ENCODE measurements around the gene AP1G2. TPM values are rescaled to one million over a fixed set of nuclear protein-coding genes. Genes with fewer than 3 reads are reported as not detected.
"Not testable (repeated sequence)": the region's sequence is repeated elsewhere in the genome, so short reads cannot be mapped to it uniquely, and the experiment has no call there.

AP1G2 gene
- total and polyA plus RNA-seq, 2 donors: 55.0 to 313 TPM

- Histone ChIP-seq H3K27me3 (ENCODE audit: control insufficient read depth in 2 of 2, insufficient read depth in 1 of 2, low read length in 1 of 2) (no peaks in the 10 kb centered on the region), H3K4me1 (ENCODE audit: control insufficient read depth in 2 of 2, insufficient read depth in 2 of 2, low read length in 2 of 2) (peaks cover 0 to 14% of the 10 kb centered on the region in 2 donors), H3K27ac (ENCODE audit: low read depth in 1 of 2, low read length in 1 of 2) (peak overlapping the region; percentile 37 to 61), H3K36me3 (ENCODE audit: control insufficient read depth in 2 of 2, insufficient read depth in 2 of 2, low read length in 1 of 2) (no peaks in the 10 kb centered on the region), H3K4me3 (ENCODE audit: low read length in 2 of 2) (no peak overlapping the region), H3K9me3 (ENCODE audit: control insufficient read depth in 2 of 2, insufficient read depth in 1 of 2, low read length in 1 of 2) (no peaks in the 10 kb centered on the region)
- whole genome bisulfite sequencing: 12% methylated on average over 2 of the region's 2 CpGs
- peak in 2 of 9 donors; percentile 2 to 47 for DNase-seq (ENCODE audit: low read depth in 6 of 9, low spot score in 9 of 9)
Measured at GRCh38 chr14:23610090-23610814, 42.7 kb upstream of the AP1G2 start.

- not testable (repeated sequence) for H3K36me3 ChIP-seq (ENCODE audit: control insufficient read depth in 2 of 2, insufficient read depth in 2 of 2, low read length in 1 of 2); H3K27ac ChIP-seq (ENCODE audit: low read depth in 1 of 2, low read length in 1 of 2); H3K4me3 ChIP-seq (ENCODE audit: low read length in 2 of 2); DNase-seq (ENCODE audit: low read depth in 6 of 9, low spot score in 9 of 9); H3K27me3 ChIP-seq (ENCODE audit: control insufficient read depth in 2 of 2, insufficient read depth in 1 of 2, low read length in 1 of 2); H3K9me3 ChIP-seq (ENCODE audit: control insufficient read depth in 2 of 2, insufficient read depth in 1 of 2, low read length in 1 of 2)
- WGBS: 75% methylated on average over 7 of the region's 7 CpGs
- H3K4me1 ChIP-seq (ENCODE audit: control insufficient read depth in 2 of 2, insufficient read depth in 2 of 2, low read length in 2 of 2): peaks cover 0 to 14% of the 10 kb centered on the region in 2 donors
Measured at GRCh38 chr14:23609411-23610089, 42.0 kb upstream of the AP1G2 start.

GRCh38 chr14:23609001-23609400 lies 41.4 kb upstream of the AP1G2 start:
- no peak for DNase-seq (ENCODE audit: low read depth in 6 of 9, low spot score in 9 of 9)
- no peak overlapping the region for H3K4me3 ChIP-seq (ENCODE audit: low read length in 2 of 2)
- H3K27me3 ChIP-seq (ENCODE audit: control insufficient read depth in 2 of 2, insufficient read depth in 1 of 2, low read length in 1 of 2): no peaks in the 10 kb centered on the region
- peaks cover 0 to 14% of the 10 kb centered on the region in 2 donors for H3K4me1 ChIP-seq (ENCODE audit: control insufficient read depth in 2 of 2, insufficient read depth in 2 of 2, low read length in 2 of 2)
- H3K27ac ChIP-seq (ENCODE audit: low read depth in 1 of 2, low read length in 1 of 2): no peak overlapping the region
- WGBS: 93% methylated on average over 3 of the region's 3 CpGs
- H3K9me3 ChIP-seq (ENCODE audit: control insufficient read depth in 2 of 2, insufficient read depth in 1 of 2, low read length in 1 of 2): no peaks in the 10 kb centered on the region
- H3K36me3 ChIP-seq (ENCODE audit: control insufficient read depth in 2 of 2, insufficient read depth in 2 of 2, low read length in 1 of 2): no peaks in the 10 kb centered on the region

DNA sequence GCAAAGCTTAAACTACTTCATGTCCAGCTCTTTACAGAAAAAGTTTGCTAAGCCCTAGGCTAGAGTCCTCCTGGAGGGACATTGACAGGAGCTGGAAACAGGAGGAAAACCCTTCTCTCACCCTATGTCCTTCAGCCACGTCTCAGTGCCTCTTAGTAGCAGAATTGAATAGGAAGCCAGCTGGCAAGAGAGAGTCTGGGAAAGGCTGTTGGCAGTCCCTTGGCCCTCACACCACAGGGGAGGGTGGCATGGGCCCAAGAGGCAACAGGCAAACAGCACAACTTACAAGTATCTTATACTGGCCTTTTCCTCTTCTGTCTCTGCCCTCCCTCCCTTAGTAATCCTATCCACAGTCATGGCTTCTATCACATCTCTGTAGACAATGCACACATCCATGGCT lies 40.9 kb upstream of the AP1G2 start:
- H3K9me3 ChIP-seq (ENCODE audit: control insufficient read depth in 2 of 2, insufficient read depth in 1 of 2, low read length in 1 of 2): no peaks in the 10 kb centered on the region
- H3K27ac ChIP-seq (ENCODE audit: low read depth in 1 of 2, low read length in 1 of 2): no peak overlapping the region
- no peak overlapping the region for H3K4me3 ChIP-seq (ENCODE audit: low read length in 2 of 2)
- DNase-seq (ENCODE audit: low read depth in 6 of 9, low spot score in 9 of 9): no peak
- H3K4me1 ChIP-seq (ENCODE audit: control insufficient read depth in 2 of 2, insufficient read depth in 2 of 2, low read length in 2 of 2): peaks cover 0 to 14% of the 10 kb centered on the region in 2 donors
- no peaks in the 10 kb centered on the region for H3K36me3 ChIP-seq (ENCODE audit: control insufficient read depth in 2 of 2, insufficient read depth in 2 of 2, low read length in 1 of 2)
- no peaks in the 10 kb centered on the region for H3K27me3 ChIP-seq (ENCODE audit: control insufficient read depth in 2 of 2, insufficient read depth in 1 of 2, low read length in 1 of 2)
- 93% methylated on average over 1 of the region's 1 CpG for WGBS

DNA sequence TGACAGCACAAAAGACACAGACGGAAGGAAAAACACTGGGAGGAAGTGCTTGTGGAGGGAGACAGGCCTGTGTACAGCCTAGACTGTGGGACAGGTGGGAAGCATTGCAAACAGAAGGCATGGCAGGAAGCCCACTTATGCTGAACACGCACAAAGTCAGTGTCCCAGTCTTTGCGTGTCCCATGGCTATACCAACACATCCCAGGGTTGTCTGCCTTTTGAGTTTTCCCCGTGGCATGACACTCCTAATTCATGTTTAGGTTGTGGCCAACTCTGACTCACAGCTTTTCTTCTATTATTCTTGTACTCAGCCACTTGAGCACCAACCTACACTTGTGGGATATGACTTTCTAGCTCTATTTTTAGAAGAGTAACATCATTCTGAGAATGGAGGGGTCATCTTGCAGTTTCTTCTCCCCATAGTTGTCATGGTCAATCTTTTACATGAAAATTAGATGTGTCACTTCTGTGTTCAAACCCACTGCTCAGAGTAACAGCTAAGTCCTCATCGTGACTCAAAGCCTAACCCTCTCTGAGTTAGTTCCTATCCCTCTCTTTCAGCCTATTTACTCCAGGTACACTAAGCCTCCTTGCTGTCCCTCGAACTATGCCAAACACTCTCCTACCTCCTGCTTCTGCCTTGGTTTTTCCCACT lies 38.5 kb upstream of the AP1G2 start:
- Histone ChIP-seq H3K27ac (ENCODE audit: low read depth in 1 of 2, low read length in 1 of 2) (no peak overlapping the region), H3K4me1 (ENCODE audit: control insufficient read depth in 2 of 2, insufficient read depth in 2 of 2, low read length in 2 of 2) (peaks cover 0 to 12% of the 10 kb centered on the region in 2 donors), H3K9me3 (ENCODE audit: control insufficient read depth in 2 of 2, insufficient read depth in 1 of 2, low read length in 1 of 2) (no peaks in the 10 kb centered on the region), H3K4me3 (ENCODE audit: low read length in 2 of 2) (no peak overlapping the region), H3K36me3 (ENCODE audit: control insufficient read depth in 2 of 2, insufficient read depth in 2 of 2, low read length in 1 of 2) (no peaks in the 10 kb centered on the region), H3K27me3 (ENCODE audit: control insufficient read depth in 2 of 2, insufficient read depth in 1 of 2, low read length in 1 of 2) (no peaks in the 10 kb centered on the region)
- no peak for DNase-seq (ENCODE audit: low read depth in 6 of 9, low spot score in 9 of 9)
- WGBS: 83% methylated on average over 6 of the region's 6 CpGs

DNA sequence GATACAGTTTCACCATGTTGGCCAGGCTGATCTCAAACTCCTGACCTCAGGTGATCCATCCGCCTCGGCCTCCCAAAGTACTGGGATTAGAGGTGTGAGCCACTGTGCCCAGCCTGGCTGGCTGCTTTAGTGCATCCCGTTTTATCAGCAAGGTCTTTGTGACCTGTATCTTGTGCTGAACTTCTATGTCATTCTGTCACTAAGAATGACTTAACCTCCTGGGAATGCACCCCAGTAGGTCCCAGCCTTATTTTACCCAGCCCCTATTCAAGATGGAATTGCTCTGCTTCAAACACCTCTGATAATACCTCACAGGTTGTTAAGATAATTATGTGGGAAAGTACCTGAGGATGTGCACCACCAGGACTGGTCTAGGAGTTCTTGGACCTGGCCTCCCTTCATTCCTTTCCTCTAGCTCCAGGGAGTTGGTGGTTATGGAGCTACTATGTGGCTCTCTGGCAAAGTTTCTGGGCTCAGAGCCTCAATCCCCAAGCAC lies 37.1 kb upstream of the AP1G2 start:
- Histone ChIP-seq H3K9me3 (ENCODE audit: control insufficient read depth in 2 of 2, insufficient read depth in 1 of 2, low read length in 1 of 2) (no peaks in the 10 kb centered on the region), H3K4me1 (ENCODE audit: control insufficient read depth in 2 of 2, insufficient read depth in 2 of 2, low read length in 2 of 2) (peaks cover 0 to 1% of the 10 kb centered on the region in 2 donors), H3K27ac (ENCODE audit: low read depth in 1 of 2, low read length in 1 of 2) (no peak overlapping the region), H3K4me3 (ENCODE audit: low read length in 2 of 2) (no peak overlapping the region), H3K36me3 (ENCODE audit: control insufficient read depth in 2 of 2, insufficient read depth in 2 of 2, low read length in 1 of 2) (no peaks in the 10 kb centered on the region), H3K27me3 (ENCODE audit: control insufficient read depth in 2 of 2, insufficient read depth in 1 of 2, low read length in 1 of 2) (no peaks in the 10 kb centered on the region)
- DNase-seq (ENCODE audit: low read depth in 6 of 9, low spot score in 9 of 9): no peak
- 82% methylated on average over 3 of the region's 3 CpGs for WGBS

DNA sequence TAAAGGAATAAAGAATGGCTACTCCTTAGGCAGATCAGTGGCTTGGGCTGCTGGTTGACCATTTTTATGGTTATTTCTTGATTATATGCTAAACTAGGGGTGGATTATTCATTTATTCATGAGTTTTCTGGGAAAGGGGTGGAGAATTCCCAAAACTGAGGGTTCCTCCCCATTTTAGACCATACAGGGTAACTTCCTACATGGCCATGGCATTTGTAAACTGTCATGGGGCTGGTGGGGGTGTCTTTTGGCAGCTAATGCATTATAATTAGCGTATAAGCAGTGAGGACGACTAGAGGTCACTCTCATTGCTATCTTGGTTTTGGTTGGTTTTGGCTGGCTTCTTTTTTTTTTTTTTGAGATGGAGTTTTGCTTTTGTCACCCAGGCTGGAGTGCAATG lies 36.6 kb upstream of the AP1G2 start:
- H3K27ac ChIP-seq (ENCODE audit: low read depth in 1 of 2, low read length in 1 of 2): no peak overlapping the region
- H3K27me3 ChIP-seq (ENCODE audit: control insufficient read depth in 2 of 2, insufficient read depth in 1 of 2, low read length in 1 of 2): no peaks in the 10 kb centered on the region
- H3K9me3 ChIP-seq (ENCODE audit: control insufficient read depth in 2 of 2, insufficient read depth in 1 of 2, low read length in 1 of 2): no peaks in the 10 kb centered on the region
- DNase-seq (ENCODE audit: low read depth in 6 of 9, low spot score in 9 of 9): no peak
- H3K4me3 ChIP-seq (ENCODE audit: low read length in 2 of 2): no peak overlapping the region
- H3K4me1 ChIP-seq (ENCODE audit: control insufficient read depth in 2 of 2, insufficient read depth in 2 of 2, low read length in 2 of 2): no peaks in the 10 kb centered on the region
- 97% methylated on average over 2 of the region's 2 CpGs for WGBS
- no peaks in the 10 kb centered on the region for H3K36me3 ChIP-seq (ENCODE audit: control insufficient read depth in 2 of 2, insufficient read depth in 2 of 2, low read length in 1 of 2)

DNA sequence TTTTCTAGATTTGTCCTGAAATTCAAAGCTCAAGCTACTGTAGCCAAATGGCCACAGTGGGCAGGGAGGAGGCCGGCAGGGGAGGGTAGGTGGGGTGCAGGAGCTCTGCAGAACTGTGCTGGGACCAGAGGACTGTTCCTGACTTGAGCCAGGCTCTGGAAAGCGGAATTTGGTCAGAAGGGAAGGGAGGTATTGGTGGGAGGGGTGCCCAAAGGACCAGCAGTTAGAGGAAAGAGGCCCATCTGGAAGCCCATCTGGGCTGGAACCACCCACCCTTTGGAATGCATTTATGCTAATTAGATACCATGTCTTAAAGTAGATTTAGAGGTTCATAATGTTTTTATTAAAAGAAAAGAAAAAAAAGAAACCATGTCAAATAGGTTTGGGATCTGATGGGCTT lies 35.5 kb upstream of the AP1G2 start:
- no peaks in the 10 kb centered on the region for H3K9me3 ChIP-seq (ENCODE audit: control insufficient read depth in 2 of 2, insufficient read depth in 1 of 2, low read length in 1 of 2)
- WGBS: 91% methylated on average over 2 of the region's 2 CpGs

More for the DNA sequence above, 35.5 kb upstream of the AP1G2 start:
- Histone ChIP-seq H3K27ac (ENCODE audit: low read depth in 1 of 2, low read length in 1 of 2) (no peak overlapping the region), H3K4me1 (ENCODE audit: control insufficient read depth in 2 of 2, insufficient read depth in 2 of 2, low read length in 2 of 2) (no peaks in the 10 kb centered on the region), H3K4me3 (ENCODE audit: low read length in 2 of 2) (no peak overlapping the region), H3K36me3 (ENCODE audit: control insufficient read depth in 2 of 2, insufficient read depth in 2 of 2, low read length in 1 of 2) (no peaks in the 10 kb centered on the region), H3K27me3 (ENCODE audit: control insufficient read depth in 2 of 2, insufficient read depth in 1 of 2, low read length in 1 of 2) (no peaks in the 10 kb centered on the region)
- no peak for DNase-seq (ENCODE audit: low read depth in 6 of 9, low spot score in 9 of 9)
